ENCODE measurements around the gene AKIRIN1. TPM values are rescaled to one million over a fixed set of nuclear protein-coding genes. Genes with fewer than 3 reads are reported as not detected.
A peak's percentile ranks its signal among the peaks of the same experiment; 100 is the strongest.

AKIRIN1 gene
- total RNA-seq, 1 donor from 2014 or later: 55.2 TPM

DNA sequence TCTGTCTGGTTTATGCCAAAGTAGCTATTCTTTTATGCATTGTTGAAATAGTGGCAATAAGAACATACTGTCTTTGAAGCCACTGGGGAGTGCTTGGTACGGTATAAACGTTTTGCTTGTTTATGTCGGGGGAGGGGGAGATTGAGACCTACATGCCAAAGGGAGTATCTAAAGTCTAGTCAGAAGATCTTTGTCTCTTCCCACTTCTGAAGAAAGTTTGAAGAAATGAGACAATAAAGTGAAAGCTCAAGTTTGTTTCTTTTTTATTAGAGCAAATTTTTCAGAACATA is 6.8 kb downstream of the AKIRIN1 start:
- DNase-seq (ENCODE audit: low spot score): no peak
- Mint-ChIP-seq H3K36me3 (ENCODE audit: low read depth) (peaks cover 23% of the 10 kb centered on the region), H3K9me3 (ENCODE audit: low read depth) (no peaks in the 10 kb centered on the region), H3K27me3 (ENCODE audit: low read depth) (no peaks in the 10 kb centered on the region), H3K4me3 (ENCODE audit: unreplicated experiment) (no peak overlapping the region), H3K4me1 (ENCODE audit: low read depth) (peaks cover 51% of the 10 kb centered on the region), H3K27ac (ENCODE audit: unreplicated experiment) (no peak overlapping the region)
- TF ChIP-seq, protein P1, sequence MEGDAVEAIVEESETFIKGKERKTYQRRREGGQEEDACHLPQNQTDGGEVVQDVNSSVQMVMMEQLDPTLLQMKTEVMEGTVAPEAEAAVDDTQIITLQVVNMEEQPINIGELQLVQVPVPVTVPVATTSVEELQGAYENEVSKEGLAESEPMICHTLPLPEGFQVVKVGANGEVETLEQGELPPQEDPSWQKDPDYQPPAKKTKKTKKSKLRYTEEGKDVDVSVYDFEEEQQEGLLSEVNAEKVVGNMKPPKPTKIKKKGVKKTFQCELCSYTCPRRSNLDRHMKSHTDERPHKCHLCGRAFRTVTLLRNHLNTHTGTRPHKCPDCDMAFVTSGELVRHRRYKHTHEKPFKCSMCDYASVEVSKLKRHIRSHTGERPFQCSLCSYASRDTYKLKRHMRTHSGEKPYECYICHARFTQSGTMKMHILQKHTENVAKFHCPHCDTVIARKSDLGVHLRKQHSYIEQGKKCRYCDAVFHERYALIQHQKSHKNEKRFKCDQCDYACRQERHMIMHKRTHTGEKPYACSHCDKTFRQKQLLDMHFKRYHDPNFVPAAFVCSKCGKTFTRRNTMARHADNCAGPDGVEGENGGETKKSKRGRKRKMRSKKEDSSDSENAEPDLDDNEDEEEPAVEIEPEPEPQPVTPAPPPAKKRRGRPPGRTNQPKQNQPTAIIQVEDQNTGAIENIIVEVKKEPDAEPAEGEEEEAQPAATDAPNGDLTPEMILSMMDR (IDR thresholded peaks at IDR 0.05): no peak

DNA sequence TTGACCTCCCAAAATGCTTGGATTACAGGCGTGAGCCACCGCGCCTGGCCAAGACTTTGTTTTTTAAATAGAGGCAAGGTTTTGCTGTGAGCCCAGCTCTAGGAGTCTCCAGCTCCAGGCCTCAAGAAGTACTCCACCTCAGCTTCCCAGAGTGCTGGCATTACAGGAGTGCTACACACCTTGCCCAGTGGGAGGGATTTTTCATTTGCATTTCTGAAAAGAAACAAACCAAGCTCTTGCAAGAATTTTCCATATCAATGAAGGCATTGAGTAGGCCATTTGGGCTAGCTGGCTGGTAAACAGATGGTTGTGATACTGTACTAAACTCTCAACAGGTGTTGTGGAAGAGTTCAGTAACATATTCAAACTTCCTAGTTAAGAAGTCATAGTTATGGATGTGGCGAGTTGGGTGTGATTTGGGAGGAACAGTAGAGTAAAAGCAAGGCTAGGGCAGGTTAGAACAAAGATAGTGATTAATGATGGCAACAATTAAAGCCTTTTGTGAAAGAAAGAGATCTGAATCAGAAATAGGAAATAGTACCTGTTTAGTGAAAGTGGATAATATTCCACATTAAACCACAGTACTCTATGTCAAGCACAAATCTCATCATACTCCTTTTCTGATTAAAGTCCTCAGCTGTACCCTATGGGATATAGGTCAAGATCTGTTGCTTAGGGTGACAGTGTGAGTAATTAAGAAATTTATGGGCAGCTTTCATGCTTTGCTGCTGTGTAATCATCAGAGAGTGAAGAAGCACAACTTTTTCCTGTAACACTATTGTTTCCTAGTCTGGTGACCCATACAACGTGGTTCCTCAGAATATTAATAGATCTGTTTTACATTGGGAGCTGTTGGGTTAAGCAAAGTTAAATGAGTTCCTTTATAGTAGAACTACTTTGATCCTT is 10.7 kb downstream of the AKIRIN1 start:
- DNase-seq (ENCODE audit: low spot score): no peak
- no peak overlapping the region for H3K4me3 Mint-ChIP-seq (ENCODE audit: unreplicated experiment)
- TF ChIP-seq, protein P1 (IDR thresholded peaks at IDR 0.05): no peak
- H3K9me3 Mint-ChIP-seq (ENCODE audit: low read depth): no peaks in the 10 kb centered on the region
- H3K27me3 Mint-ChIP-seq (ENCODE audit: low read depth): no peaks in the 10 kb centered on the region
- H3K27ac Mint-ChIP-seq (ENCODE audit: unreplicated experiment): peak overlapping the region; percentile 80
- H3K4me1 Mint-ChIP-seq (ENCODE audit: low read depth): peaks cover 38% of the 10 kb centered on the region
- peaks cover 36% of the 10 kb centered on the region for H3K36me3 Mint-ChIP-seq (ENCODE audit: low read depth)

DNA sequence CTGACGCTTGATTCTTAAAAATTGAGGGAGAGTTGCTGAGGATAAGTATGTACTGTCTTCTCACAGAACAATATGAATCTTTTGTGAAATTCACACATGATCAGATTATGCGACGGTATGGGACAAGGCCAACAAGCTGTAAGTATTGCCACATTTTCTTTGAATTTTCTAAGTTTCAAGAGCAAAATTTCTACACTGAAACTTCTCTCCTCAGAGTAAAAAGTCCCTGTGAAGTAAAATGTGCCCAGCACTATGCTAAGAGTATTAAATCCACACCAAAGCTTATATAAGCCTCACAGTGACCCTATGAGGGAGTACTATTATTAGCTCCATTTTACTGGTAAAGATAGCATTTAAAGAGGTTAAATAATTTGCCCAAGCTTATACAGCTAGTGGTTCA is 12.2 kb downstream of the AKIRIN1 start:
- TF ChIP-seq, protein P1 (IDR thresholded peaks at IDR 0.05): no peak
- H3K27ac Mint-ChIP-seq (ENCODE audit: unreplicated experiment): peak overlapping the region; percentile 80
- no peak for DNase-seq (ENCODE audit: low spot score)
- H3K4me1 Mint-ChIP-seq (ENCODE audit: low read depth): peaks cover 26% of the 10 kb centered on the region
- no peak overlapping the region for H3K4me3 Mint-ChIP-seq (ENCODE audit: unreplicated experiment)
- H3K27me3 Mint-ChIP-seq (ENCODE audit: low read depth): no peaks in the 10 kb centered on the region
- no peaks in the 10 kb centered on the region for H3K9me3 Mint-ChIP-seq (ENCODE audit: low read depth)
- H3K36me3 Mint-ChIP-seq (ENCODE audit: low read depth): peaks cover 41% of the 10 kb centered on the region

DNA sequence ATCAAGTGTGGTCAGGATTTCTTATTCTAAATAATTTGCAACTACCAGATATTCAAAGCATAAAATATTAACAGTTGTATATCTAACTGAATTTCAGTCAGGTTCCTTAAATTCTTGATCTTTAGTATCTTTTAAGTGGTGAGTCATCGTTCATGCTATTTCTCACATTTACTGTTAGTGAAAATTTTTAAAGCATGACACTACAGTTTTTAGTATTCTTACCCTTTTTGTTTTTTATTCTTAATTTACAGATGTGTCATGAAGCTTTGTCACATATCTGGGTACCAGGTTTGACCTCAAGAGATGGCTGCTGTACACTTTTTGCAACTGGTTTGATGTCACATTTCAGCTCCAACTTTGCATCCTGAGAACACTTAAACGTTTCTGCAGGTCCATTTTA is 12.7 kb downstream of the AKIRIN1 start:
- Mint-ChIP-seq H3K27me3 (ENCODE audit: low read depth) (no peaks in the 10 kb centered on the region), H3K4me3 (ENCODE audit: unreplicated experiment) (no peak overlapping the region), H3K27ac (ENCODE audit: unreplicated experiment) (peak overlapping the region; percentile 27), H3K4me1 (ENCODE audit: low read depth) (peaks cover 26% of the 10 kb centered on the region), H3K9me3 (ENCODE audit: low read depth) (no peaks in the 10 kb centered on the region), H3K36me3 (ENCODE audit: low read depth) (peaks cover 44% of the 10 kb centered on the region)
- DNase-seq (ENCODE audit: low spot score): no peak
- TF ChIP-seq, protein P1 (IDR thresholded peaks at IDR 0.05): no peak

DNA sequence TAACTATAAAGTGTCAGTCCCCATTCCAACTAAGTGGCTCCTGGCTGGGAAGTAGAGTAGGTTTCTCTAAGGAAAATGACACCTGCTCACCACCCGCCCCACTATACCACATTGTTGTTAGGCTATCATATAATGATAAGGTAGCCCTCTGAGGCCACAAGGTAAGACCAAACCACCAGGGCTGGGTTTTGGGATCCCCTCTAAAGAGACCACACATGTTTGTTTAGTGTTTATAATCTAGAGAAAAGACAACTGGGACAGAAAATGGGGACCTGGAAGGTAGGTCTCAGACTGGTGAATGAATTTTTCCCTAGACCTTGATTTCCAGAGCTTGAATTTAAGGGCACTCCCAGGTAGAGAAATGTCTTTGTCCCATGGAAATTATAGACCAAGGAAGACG is 15.2 kb downstream of the AKIRIN1 start:
- no peak overlapping the region for H3K4me3 Mint-ChIP-seq (ENCODE audit: unreplicated experiment)
- peaks cover 45% of the 10 kb centered on the region for H3K36me3 Mint-ChIP-seq (ENCODE audit: low read depth)
- H3K4me1 Mint-ChIP-seq (ENCODE audit: low read depth): peaks cover 26% of the 10 kb centered on the region
- no peak overlapping the region for H3K27ac Mint-ChIP-seq (ENCODE audit: unreplicated experiment)
- TF ChIP-seq, protein P1 (IDR thresholded peaks at IDR 0.05): no peak
- H3K27me3 Mint-ChIP-seq (ENCODE audit: low read depth): no peaks in the 10 kb centered on the region
- no peak for DNase-seq (ENCODE audit: low spot score)
- no peaks in the 10 kb centered on the region for H3K9me3 Mint-ChIP-seq (ENCODE audit: low read depth)

Measured in chondrocyte (in vitro differentiated cells).